AG09309 (cell line): ENCODE measurements around the gene LAMA4.

ENCODE experiments used
- DNase-seq: peaks from one replicate; pipeline ENCODE4 v3.0.0-alpha.2; 2010; ENCODE audit warnings: low read depth
- H3K4me3 ChIP-seq: 2 replicates; pipeline ENCODE4 v1.5.1; 2011; ENCODE audit warnings: mild to moderate bottlenecking, low read depth, low read length, moderate library complexity; ENCODE audit not compliant: control insufficient read depth
- CTCF ChIP-seq: IDR thresholded peaks from 2 replicates; pipeline ENCODE4 v1.5.1; 2011; ENCODE audit warnings: mild to moderate bottlenecking, low read depth, low read length, inconsistent platforms; ENCODE audit not compliant: insufficient read depth, control insufficient read depth; ENCODE audit errors: missing control alignments

Gene LAMA4

GRCh38 chr6:112266331-112266730, 12.0 kb upstream of the LAMA4 start:
- no peak overlapping the region for H3K4me3 ChIP-seq
- no peak for TF ChIP-seq CTCF
- DNase-seq: no peak

- H3K4me3 ChIP-seq: no peak overlapping the region
- TF ChIP-seq CTCF: no peak
- DNase-seq: no peak
Observed at GRCh38 chr6:112259337-112259675, 4.9 kb upstream of the LAMA4 start.

- no peak overlapping the region for H3K4me3 ChIP-seq
- DNase-seq: no peak
- TF ChIP-seq CTCF: no peak
Observed at GRCh38 chr6:112258642-112259336, 4.4 kb upstream of the LAMA4 start.

GRCh38 chr6:112257178-112257855, 3.0 kb upstream of the LAMA4 start:
- no peak overlapping the region for H3K4me3 ChIP-seq
- DNase-seq: no peak
- TF ChIP-seq CTCF: no peak

GRCh38 chr6:112254921-112255320, 554 bp upstream of the LAMA4 start:
- TF ChIP-seq CTCF: no peak
- H3K4me3 ChIP-seq: no peak overlapping the region
- DNase-seq: no peak

GRCh38 chr6:112253498-112253840, 898 bp downstream of the LAMA4 start:
- TF ChIP-seq CTCF: no peak
- DNase-seq: no peak
- peak overlapping the region; percentile 56 for H3K4me3 ChIP-seq
